ENCODE measurements around the gene AMBRA1. TPM values are rescaled to one million over a fixed set of nuclear protein-coding genes. Genes with fewer than 3 reads are reported as not detected.

AMBRA1 gene
- total and polyA plus RNA-seq, 4 experiments from 2014 or later, result 5.9 to 43.9 (median 30.4) TPM

DNA sequence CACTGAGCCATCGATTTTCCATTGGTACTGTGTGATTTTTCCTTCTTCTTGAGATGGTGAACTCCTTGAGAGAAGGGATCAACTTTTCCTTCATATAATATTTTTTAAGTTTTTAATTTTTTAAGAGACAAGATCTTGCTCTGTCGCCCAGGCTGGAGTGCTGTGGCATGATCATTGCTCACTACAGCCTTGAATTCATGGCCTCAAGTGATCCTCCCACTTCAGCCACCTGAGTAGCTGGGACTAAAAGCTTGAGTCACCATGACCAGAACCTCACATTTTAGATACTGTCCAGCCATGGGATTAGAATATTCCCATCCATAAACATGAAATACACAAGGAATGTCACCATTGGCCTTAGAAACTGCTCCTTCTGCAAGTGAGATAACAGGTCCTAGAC is 135.3 kb downstream of the AMBRA1 start:
- Histone ChIP-seq H3K4me3 (ENCODE audit: low read length in 2 of 2) (no peak overlapping the region), H3K36me3 (ENCODE audit: insufficient read depth, low read length) (no peaks in the 10 kb centered on the region), H3K4me1 (ENCODE audit: insufficient read depth, low read length) (no peaks in the 10 kb centered on the region), H3K27me3 (ENCODE audit: insufficient read depth, low read length) (no peaks in the 10 kb centered on the region), H3K27ac (ENCODE audit: low read depth, low read length) (no peak overlapping the region), H3K9me3 (ENCODE audit: control insufficient read depth in 1 of 2, low read length in 2 of 2) (no peaks in the 10 kb centered on the region)
- peaks cover 0 to 20% (median 9%) of the 10 kb centered on the region in 4 donors for H3K4me1 Mint-ChIP-seq
- ChIA-PET POLR2A (ENCODE audit: partially characterized antibody) (no interaction called here), CTCF (ENCODE audit: partially characterized antibody) (no interaction called here)
- intact Hi-C loops (cut with micrococcal nuclease), result no loop called here
- H3K27ac Mint-ChIP-seq, result no peak overlapping the region
- no peak for DNase-seq
- H3K27me3 Mint-ChIP-seq, result no peaks in the 10 kb centered on the region
- H3K36me3 Mint-ChIP-seq, result peaks cover 3 to 5% of the 10 kb centered on the region in 2 donors
- H3K4me3 Mint-ChIP-seq, result no peak overlapping the region
- H3K9me3 Mint-ChIP-seq, result no peaks in the 10 kb centered on the region

DNA sequence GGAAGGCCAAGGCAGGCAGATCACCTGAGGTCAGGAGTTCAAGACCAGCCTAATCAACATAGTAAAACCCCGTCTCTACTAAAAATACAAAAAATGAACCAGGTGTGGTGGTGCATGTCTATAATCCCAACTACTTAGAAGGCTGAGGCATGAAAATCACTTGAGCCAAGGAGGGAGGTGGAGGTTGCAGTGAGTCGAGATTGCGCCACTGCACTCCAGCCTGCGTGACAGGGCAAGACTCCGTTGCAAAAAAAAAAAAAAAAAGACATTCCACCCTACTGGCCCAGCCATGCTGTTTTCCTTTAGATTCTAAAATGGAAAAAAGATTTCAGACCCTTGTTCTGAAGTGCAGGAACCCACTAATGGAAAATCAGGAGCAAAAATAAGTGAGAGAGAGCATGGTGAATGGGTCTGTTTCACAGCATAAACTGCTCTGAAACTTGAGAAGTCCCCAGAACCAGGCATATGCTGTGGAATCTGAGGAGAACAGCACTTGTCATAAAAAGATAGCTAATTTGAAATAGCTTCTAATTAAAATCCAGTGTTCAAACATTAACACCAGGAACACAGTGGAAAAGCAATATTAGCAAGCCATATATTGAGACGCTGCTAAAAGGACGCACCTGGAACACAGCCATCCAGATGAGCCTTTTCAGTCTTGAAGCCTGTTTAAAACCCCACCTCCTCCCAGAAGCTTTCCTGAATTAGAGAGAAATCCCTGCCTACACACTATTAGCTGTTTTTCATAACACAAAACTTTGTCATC is 136.0 kb downstream of the AMBRA1 start:
- H3K4me1 Mint-ChIP-seq, result peaks cover 0 to 17% (median 9%) of the 10 kb centered on the region in 4 donors
- intact Hi-C loops (cut with micrococcal nuclease), result no loop called here
- no peak overlapping the region for H3K4me3 ChIP-seq (ENCODE audit: low read length in 2 of 2)
- H3K36me3 ChIP-seq (ENCODE audit: insufficient read depth, low read length), result no peaks in the 10 kb centered on the region
- H3K9me3 Mint-ChIP-seq, result no peaks in the 10 kb centered on the region
- no peaks in the 10 kb centered on the region for H3K27me3 ChIP-seq (ENCODE audit: insufficient read depth, low read length)
- H3K27ac Mint-ChIP-seq, result no peak overlapping the region
- CTCF ChIA-PET (ENCODE audit: partially characterized antibody), result no interaction called here
- no peak for DNase-seq
- no peaks in the 10 kb centered on the region for H3K4me1 ChIP-seq (ENCODE audit: insufficient read depth, low read length)
- H3K9me3 ChIP-seq (ENCODE audit: control insufficient read depth in 1 of 2, low read length in 2 of 2), result no peaks in the 10 kb centered on the region
- H3K36me3 Mint-ChIP-seq, result peaks cover 3 to 4% of the 10 kb centered on the region in 2 donors
- H3K27ac ChIP-seq (ENCODE audit: low read depth, low read length), result no peak overlapping the region
- H3K4me3 Mint-ChIP-seq, result no peak overlapping the region
- no peaks in the 10 kb centered on the region for H3K27me3 Mint-ChIP-seq
- POLR2A ChIA-PET (ENCODE audit: partially characterized antibody), result no interaction called here

DNA sequence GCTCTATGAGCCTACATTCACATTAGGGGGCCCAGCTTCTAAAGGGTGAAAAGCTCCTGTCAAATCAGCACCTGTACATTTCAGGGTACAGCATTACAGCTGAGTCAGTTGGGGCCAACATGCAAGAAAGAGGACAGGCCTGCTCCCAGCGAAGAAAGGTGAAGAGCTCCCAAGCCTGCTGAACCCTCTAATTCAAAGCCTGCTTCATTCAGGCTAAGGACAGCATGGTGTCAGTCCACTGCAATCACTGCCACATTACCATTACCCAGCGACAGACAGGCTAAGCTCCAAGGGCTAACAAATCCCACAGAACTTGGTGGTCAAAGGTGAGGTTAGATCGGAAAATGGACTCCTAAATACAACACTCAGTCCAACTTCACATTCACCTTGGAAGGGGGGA is 136.8 kb downstream of the AMBRA1 start:
- no peaks in the 10 kb centered on the region for H3K27me3 ChIP-seq (ENCODE audit: insufficient read depth, low read length)
- H3K27ac Mint-ChIP-seq, result no peak overlapping the region
- H3K9me3 Mint-ChIP-seq, result no peaks in the 10 kb centered on the region
- no peak for DNase-seq
- no peak overlapping the region for H3K4me3 ChIP-seq (ENCODE audit: low read length in 2 of 2)
- intact Hi-C loops (cut with micrococcal nuclease), result no loop called here
- H3K36me3 ChIP-seq (ENCODE audit: insufficient read depth, low read length), result no peaks in the 10 kb centered on the region
- H3K27ac ChIP-seq (ENCODE audit: low read depth, low read length), result no peak overlapping the region
- H3K4me3 Mint-ChIP-seq, result no peak overlapping the region
- H3K4me1 Mint-ChIP-seq, result peaks cover 0 to 20% (median 9%) of the 10 kb centered on the region in 4 donors
- no peaks in the 10 kb centered on the region for H3K4me1 ChIP-seq (ENCODE audit: insufficient read depth, low read length)
- CTCF ChIA-PET (ENCODE audit: partially characterized antibody), result no interaction called here
- no peaks in the 10 kb centered on the region for H3K27me3 Mint-ChIP-seq
- POLR2A ChIA-PET (ENCODE audit: partially characterized antibody), result no interaction called here
- H3K9me3 ChIP-seq (ENCODE audit: control insufficient read depth in 1 of 2, low read length in 2 of 2), result no peaks in the 10 kb centered on the region
- peaks cover 3 to 6% of the 10 kb centered on the region in 2 donors for H3K36me3 Mint-ChIP-seq

GRCh38 chr11:46456269-46457001 is 137.4 kb downstream of the AMBRA1 start:
- no peak overlapping the region for H3K4me3 Mint-ChIP-seq
- Histone ChIP-seq H3K4me3 (ENCODE audit: low read length in 2 of 2) (no peak overlapping the region), H3K27me3 (ENCODE audit: insufficient read depth, low read length) (no peaks in the 10 kb centered on the region), H3K36me3 (ENCODE audit: insufficient read depth, low read length) (no peaks in the 10 kb centered on the region), H3K27ac (ENCODE audit: low read depth, low read length) (no peak overlapping the region), H3K9me3 (ENCODE audit: control insufficient read depth in 1 of 2, low read length in 2 of 2) (no peaks in the 10 kb centered on the region), H3K4me1 (ENCODE audit: insufficient read depth, low read length) (no peaks in the 10 kb centered on the region)
- H3K9me3 Mint-ChIP-seq, result no peaks in the 10 kb centered on the region
- CTCF ChIA-PET (ENCODE audit: partially characterized antibody), result interaction anchor here (0.6 kb wide), 1 partner anchor 104 kb away, joined by 3 read pairs; no protein-coding TSS in a partner anchor
- intact Hi-C loops (cut with micrococcal nuclease), result no loop called here
- DNase-seq, result no peak
- H3K27ac Mint-ChIP-seq, result peak overlapping the region in 1 of 7 donors; percentile 50
- H3K27me3 Mint-ChIP-seq, result no peaks in the 10 kb centered on the region
- H3K36me3 Mint-ChIP-seq, result peaks cover 0 to 6% of the 10 kb centered on the region in 2 donors
- POLR2A ChIA-PET (ENCODE audit: partially characterized antibody), result no interaction called here
- peaks cover 0 to 23% (median 11%) of the 10 kb centered on the region in 4 donors for H3K4me1 Mint-ChIP-seq

- POLR2A ChIA-PET (ENCODE audit: partially characterized antibody), result no interaction called here
- no peaks in the 10 kb centered on the region for H3K27me3 Mint-ChIP-seq
- Histone ChIP-seq H3K36me3 (ENCODE audit: insufficient read depth, low read length) (no peaks in the 10 kb centered on the region), H3K9me3 (ENCODE audit: control insufficient read depth in 1 of 2, low read length in 2 of 2) (no peaks in the 10 kb centered on the region), H3K4me1 (ENCODE audit: insufficient read depth, low read length) (no peaks in the 10 kb centered on the region), H3K27me3 (ENCODE audit: insufficient read depth, low read length) (no peaks in the 10 kb centered on the region), H3K4me3 (ENCODE audit: low read length in 2 of 2) (no peak overlapping the region), H3K27ac (ENCODE audit: low read depth, low read length) (no peak overlapping the region)
- H3K9me3 Mint-ChIP-seq, result no peaks in the 10 kb centered on the region
- H3K27ac Mint-ChIP-seq, result peak overlapping the region in 1 of 7 donors; percentile 50
- intact Hi-C loops (cut with micrococcal nuclease), result no loop called here
- H3K4me3 Mint-ChIP-seq, result no peak overlapping the region
- no peak for DNase-seq
- H3K4me1 Mint-ChIP-seq, result peaks cover 0 to 26% (median 12%) of the 10 kb centered on the region in 4 donors
- peaks cover 1 to 7% of the 10 kb centered on the region in 2 donors for H3K36me3 Mint-ChIP-seq
- CTCF ChIA-PET (ENCODE audit: partially characterized antibody), result interaction anchor here (0.6 to 1.1 kb wide), 2 partner anchors 35 to 104 kb away, joined by 3 to 4 read pairs; no protein-coding TSS in a partner anchor
Observed at GRCh38 chr11:46455834-46456233, 138.0 kb downstream of the AMBRA1 start.

- Mint-ChIP-seq H3K4me3 (no peak overlapping the region), H3K36me3 (peaks cover 4 to 19% of the 10 kb centered on the region in 2 donors), H3K27me3 (no peaks in the 10 kb centered on the region), H3K4me1 (peaks cover 15 to 43% (median 22%) of the 10 kb centered on the region in 4 donors), H3K9me3 (no peaks in the 10 kb centered on the region), H3K27ac (peak overlapping the region in 2 of 7 donors; percentile 20 to 45)
- intact Hi-C loops (cut with micrococcal nuclease), result no loop called here
- ChIA-PET POLR2A (ENCODE audit: partially characterized antibody) (no interaction called here), CTCF (ENCODE audit: partially characterized antibody) (no interaction called here)
- H3K36me3 ChIP-seq (ENCODE audit: insufficient read depth, low read length), result no peaks in the 10 kb centered on the region
- H3K4me1 ChIP-seq (ENCODE audit: insufficient read depth, low read length), result peaks cover 4% of the 10 kb centered on the region
- no peak overlapping the region for H3K27ac ChIP-seq (ENCODE audit: low read depth, low read length)
- H3K27me3 ChIP-seq (ENCODE audit: insufficient read depth, low read length), result no peaks in the 10 kb centered on the region
- H3K9me3 ChIP-seq (ENCODE audit: control insufficient read depth in 1 of 2, low read length in 2 of 2), result no peaks in the 10 kb centered on the region
- H3K4me3 ChIP-seq (ENCODE audit: low read length in 2 of 2), result no peak overlapping the region
- no peak for DNase-seq
Observed at GRCh38 chr11:46452918-46453517, 140.8 kb downstream of the AMBRA1 start.

GRCh38 chr11:46451759-46452158 is 142.1 kb downstream of the AMBRA1 start:
- H3K36me3 Mint-ChIP-seq, result peaks cover 4 to 19% of the 10 kb centered on the region in 2 donors
- Histone ChIP-seq H3K9me3 (ENCODE audit: control insufficient read depth in 1 of 2, low read length in 2 of 2) (no peaks in the 10 kb centered on the region), H3K27me3 (ENCODE audit: insufficient read depth, low read length) (no peaks in the 10 kb centered on the region), H3K36me3 (ENCODE audit: insufficient read depth, low read length) (no peaks in the 10 kb centered on the region), H3K4me1 (ENCODE audit: insufficient read depth, low read length) (peaks cover 4% of the 10 kb centered on the region), H3K4me3 (ENCODE audit: low read length in 2 of 2) (no peak overlapping the region), H3K27ac (ENCODE audit: low read depth, low read length) (no peak overlapping the region)
- POLR2A ChIA-PET (ENCODE audit: partially characterized antibody), result no interaction called here
- no peaks in the 10 kb centered on the region for H3K9me3 Mint-ChIP-seq
- peak overlapping the region in 2 of 7 donors; percentile 58 to 72 for H3K27ac Mint-ChIP-seq
- peaks cover 17 to 39% (median 22%) of the 10 kb centered on the region in 4 donors for H3K4me1 Mint-ChIP-seq
- no peaks in the 10 kb centered on the region for H3K27me3 Mint-ChIP-seq
- intact Hi-C loops (cut with micrococcal nuclease), result no loop called here
- CTCF ChIA-PET (ENCODE audit: partially characterized antibody), result interaction anchor here (1.0 to 1.9 kb wide), 2 partner anchors 12 to 38 kb away, joined by 3 to 6 read pairs; no protein-coding TSS in a partner anchor
- H3K4me3 Mint-ChIP-seq, result no peak overlapping the region
- no peak for DNase-seq
